ENCODE data around the gene CLIP1.

CLIP1 gene

GRCh38 chr12:122354958-122355641 is 67.4 kb downstream of the CLIP1 start:
- DNase-seq = no peak

GRCh38 chr12:122352394-122352793 is 70.1 kb downstream of the CLIP1 start:
- DNase-seq = no peak

GRCh38 chr12:122350141-122350848 is 72.2 kb downstream of the CLIP1 start:
- DNase-seq = peak; percentile 9

GRCh38 chr12:122349078-122349477 is 73.4 kb downstream of the CLIP1 start:
- no peak for DNase-seq

- no peak for DNase-seq
Observed at GRCh38 chr12:122348505-122348904, 74.0 kb downstream of the CLIP1 start.

- no peak for DNase-seq
Observed at GRCh38 chr12:122346054-122346453, 76.4 kb downstream of the CLIP1 start.

GRCh38 chr12:122345042-122345441 is 77.4 kb downstream of the CLIP1 start:
- no peak for DNase-seq

GRCh38 chr12:122336015-122336946 is 86.2 kb downstream of the CLIP1 start:
- DNase-seq = no peak

- DNase-seq = no peak
Observed at GRCh38 chr12:122333142-122334087, 89.1 kb downstream of the CLIP1 start.

- DNase-seq = no peak
Observed at GRCh38 chr12:122327494-122328385, 94.7 kb downstream of the CLIP1 start.

GRCh38 chr12:122327014-122327413 is 95.5 kb downstream of the CLIP1 start:
- DNase-seq = no peak

- no peak for DNase-seq
Observed at GRCh38 chr12:122326586-122326985, 95.9 kb downstream of the CLIP1 start.

GRCh38 chr12:122323311-122324019 is 99.0 kb downstream of the CLIP1 start:
- DNase-seq = no peak

- DNase-seq = no peak
Observed at GRCh38 chr12:122322501-122322900, 100.0 kb downstream of the CLIP1 start.

GRCh38 chr12:122318607-122319605 is 103.6 kb downstream of the CLIP1 start:
- DNase-seq = peak; percentile 80

- DNase-seq = no peak
Observed at GRCh38 chr12:122312926-122313325, 109.5 kb downstream of the CLIP1 start.

GRCh38 chr12:122311696-122312095 is 110.8 kb downstream of the CLIP1 start:
- no peak for DNase-seq

- no peak for DNase-seq
Observed at GRCh38 chr12:122310626-122311333, 111.7 kb downstream of the CLIP1 start.

Data from amniotic stem cell (primary cell).